ENCODE measurements around the gene CSAG1. TPM values are rescaled to one million over a fixed set of nuclear protein-coding genes. Genes with fewer than 3 reads are reported as not detected.
A peak's percentile ranks its signal among the peaks of the same experiment; 100 is the strongest.
"Not testable (repeated sequence)": the region's sequence is repeated elsewhere in the genome, so short reads cannot be mapped to it uniquely, and the experiment has no call there.

Gene CSAG1
- total RNA-seq, 1 donor from 2014 or later, result not detected

DNA sequence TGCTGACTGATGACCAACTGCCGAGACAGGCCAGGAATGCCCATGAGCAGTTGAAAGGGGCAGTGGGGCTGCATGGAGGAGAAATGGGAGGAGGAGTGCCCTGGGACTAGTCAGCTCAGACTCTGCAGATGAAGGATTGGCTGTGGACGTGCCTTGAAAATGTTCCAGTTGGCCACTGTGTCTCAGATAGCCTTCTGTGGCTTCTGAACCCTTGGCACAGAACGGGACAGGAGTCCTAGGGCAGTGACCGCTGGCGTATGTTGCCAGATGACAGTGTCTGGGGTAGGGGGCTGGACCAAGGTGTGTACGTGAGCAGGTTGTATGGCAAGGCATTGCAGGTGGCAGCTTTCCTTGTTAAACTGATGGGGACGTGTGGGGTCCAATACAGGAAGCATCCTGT is 27.0 kb downstream of the CSAG1 start:
- DNase-seq (ENCODE audit: low spot score); intact Hi-C loops (cut with DNase I): not testable (repeated sequence)

DNA sequence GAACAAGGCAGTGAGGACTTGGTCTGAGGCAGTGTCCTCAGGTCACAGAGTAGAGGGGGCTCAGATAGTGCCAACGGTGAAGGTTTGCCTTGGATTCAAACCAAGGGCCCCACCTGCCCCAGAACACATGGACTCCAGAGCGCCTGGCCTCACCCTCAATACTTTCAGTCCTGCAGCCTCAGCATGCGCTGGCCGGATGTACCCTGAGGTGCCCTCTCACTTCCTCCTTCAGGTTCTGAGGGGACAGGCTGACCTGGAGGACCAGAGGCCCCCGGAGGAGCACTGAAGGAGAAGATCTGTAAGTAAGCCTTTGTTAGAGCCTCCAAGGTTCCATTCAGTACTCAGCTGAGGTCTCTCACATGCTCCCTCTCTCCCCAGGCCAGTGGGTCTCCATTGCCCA is 33.1 kb downstream of the CSAG1 start:
- intact Hi-C loops (cut with DNase I), result not testable (repeated sequence)
- DNase-seq (ENCODE audit: low spot score), result peak; percentile 70

DNA sequence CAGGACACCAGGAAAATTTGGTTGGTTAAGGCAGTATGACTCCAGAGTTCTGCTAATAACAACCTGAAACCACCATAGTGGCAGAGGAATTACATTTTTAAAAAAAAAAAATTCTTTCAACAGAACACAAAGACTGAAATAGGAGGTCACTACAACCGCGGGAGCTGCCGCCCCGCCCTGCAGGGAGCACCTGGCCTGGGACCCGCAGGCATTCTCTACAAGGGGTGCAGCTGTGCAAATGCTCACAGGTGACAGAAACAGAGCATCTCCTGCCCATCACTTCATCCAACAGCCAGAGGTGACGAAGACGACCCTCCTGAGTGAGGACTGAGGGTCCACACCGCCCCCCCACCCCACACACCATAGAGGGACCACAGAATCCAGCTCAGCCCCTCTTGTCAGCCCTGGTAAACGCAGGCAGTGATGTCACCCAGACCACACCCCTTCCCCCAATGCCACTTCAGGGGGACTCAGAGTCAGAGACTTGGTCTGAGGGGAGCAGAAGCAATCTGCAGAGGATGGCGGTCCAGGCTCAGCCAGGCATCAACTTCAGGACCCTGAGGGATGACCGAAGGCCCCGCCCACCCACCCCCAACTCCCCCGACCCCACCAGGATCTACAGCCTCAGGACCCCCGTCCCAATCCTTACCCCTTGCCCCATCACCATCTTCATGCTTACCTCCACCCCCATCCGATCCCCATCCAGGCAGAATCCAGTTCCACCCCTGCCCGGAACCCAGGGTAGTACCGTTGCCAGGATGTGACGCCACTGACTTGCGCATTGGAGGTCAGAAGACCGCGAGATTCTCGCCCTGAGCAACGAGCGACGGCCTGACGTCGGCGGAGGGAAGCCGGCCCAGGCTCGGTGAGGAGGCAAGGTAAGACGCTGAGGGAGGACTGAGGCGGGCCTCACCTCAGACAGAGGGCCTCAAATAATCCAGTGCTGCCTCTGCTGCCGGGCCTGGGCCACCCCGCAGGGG is 35.3 kb downstream of the CSAG1 start, which contains the start of gene MAGEA3:
MAGEA3 (plus strand) TSS at position 843 of the 980 bp plus-strand sequence. CDS start 2,039 bp downstream, outside the sequence.
- intact Hi-C loops (cut with DNase I); DNase-seq (ENCODE audit: low spot score): not testable (repeated sequence)

DNA sequence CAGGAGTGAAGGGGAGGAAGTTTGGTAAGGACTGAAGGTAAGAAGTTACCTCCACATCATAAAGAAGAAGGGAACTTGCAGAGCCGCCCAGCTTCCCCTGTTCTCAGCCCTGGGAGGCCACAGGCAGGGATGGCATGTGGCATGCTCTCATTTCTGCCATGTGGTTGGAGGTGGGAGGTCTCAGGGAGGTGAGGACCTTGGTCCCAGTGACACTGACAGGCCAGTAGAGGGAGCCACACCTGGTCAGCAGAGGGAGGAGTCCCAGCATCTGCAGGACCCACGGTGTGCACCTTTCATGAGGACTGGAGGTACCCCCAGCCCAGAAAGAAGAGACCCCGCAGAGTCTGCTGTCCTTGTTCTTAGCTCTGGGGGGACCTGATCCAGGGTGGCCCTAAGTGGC is 52.5 kb downstream of the CSAG1 start:
- intact Hi-C loops (cut with DNase I); DNase-seq (ENCODE audit: low spot score): not testable (repeated sequence)

Other genes with a start within 250 kb of the CSAG1 start
- not detected for gene GABRQ, start 95.8 kb downstream of the CSAG1 start, total RNA-seq
- gene MAGEA3, start 34.9 kb downstream of the CSAG1 start, total RNA-seq, result not detected
- not detected for gene CSAG2, start 24.4 kb downstream of the CSAG1 start, total RNA-seq
- gene MAGEA2B, start 19.1 kb downstream of the CSAG1 start, total RNA-seq, result not detected
- gene MAGEA12, start within 50 bp of the CSAG1 start, total RNA-seq, result not detected
- not detected for gene MAGEA2, start 20.1 kb upstream of the CSAG1 start, total RNA-seq
- gene CSAG3, start 25.5 kb upstream of the CSAG1 start, total RNA-seq, result not detected
- gene MAGEA6, start 36.0 kb upstream of the CSAG1 start, total RNA-seq, result not detected
- 22.3 TPM for gene CETN2, start 97.0 kb upstream of the CSAG1 start, total RNA-seq
- gene NSDHL, start 97.3 kb upstream of the CSAG1 start, total RNA-seq, result 12.5 TPM
- 1.4 TPM for gene ZNF185, start 164.3 kb upstream of the CSAG1 start, total RNA-seq

Measured in cardiac septum (tissue), 1 donor.